A673 (cell line): ENCODE data around the gene CHCHD1. TPM values are rescaled to one million over a fixed set of nuclear protein-coding genes. Genes with fewer than 3 reads are reported as not detected.
"Not testable (repeated sequence)": the region's sequence is repeated elsewhere in the genome, so short reads cannot be mapped to it uniquely, and the experiment has no call there.

Experiments used
- BruUV-seq: library from RNA; stranded (reverse); fragments of 400-500 nt; replicated peaks from 2 replicates; lab custom pipeline; 2021; lab: Mats Ljungman, UMichigan
- CTCF ChIA-PET: fragments of 300-600 bp; sonication (Branson Sonifier 250); formaldehyde crosslinking; loops from one replicate; lab custom pipeline; 2022; ENCODE audit warnings: antibody characterized with exemption; lab: Charles Lee
- POLR2A ChIA-PET: fragments of 300-600 bp; sonication (Branson Sonifier 250); formaldehyde crosslinking; loops from one replicate; lab custom pipeline; 2022; ENCODE audit warnings: antibody characterized with exemption; ENCODE audit not compliant: low non-redundant PET; lab: Charles Lee
- DNase-seq: peaks from one replicate; pipeline ENCODE4 v3.0.0-alpha.2; 2015; ENCODE audit warnings: low spot score
- H3K27ac ChIP-seq: fragments of 200-600 bp; sonication (generic); 2 replicates; pipeline ENCODE4 v1.5.1; 2016; ENCODE audit warnings: mixed run types, low read depth, mild to moderate bottlenecking, mixed read lengths, antibody characterized with exemption, low read length; ENCODE audit not compliant: poor library complexity, severe bottlenecking
- H3K27me3 ChIP-seq: fragments of 200-600 bp; sonication (generic); replicated peaks from 2 replicates; pipeline ENCODE4 v1.6.1; 2017; ENCODE audit warnings: mixed run types, low read depth, mild to moderate bottlenecking, mixed read lengths, antibody characterized with exemption, low read length; ENCODE audit not compliant: insufficient read depth, poor library complexity
- H3K36me3 ChIP-seq: fragments of 200-600 bp; sonication (generic); 2 replicates; pipeline ENCODE4 v1.6.1; 2016; ENCODE audit warnings: mixed run types, mild to moderate bottlenecking, mixed read lengths, antibody characterized with exemption, low read length; ENCODE audit not compliant: insufficient read depth, poor library complexity, severe bottlenecking
- H3K4me1 ChIP-seq: fragments of 200-600 bp; sonication (generic); 2 replicates; pipeline ENCODE4 v1.6.1; 2017; ENCODE audit warnings: mixed run types, mild to moderate bottlenecking, mixed read lengths, antibody characterized with exemption, low read length; ENCODE audit not compliant: insufficient read depth, poor library complexity, severe bottlenecking
- H3K4me3 ChIP-seq: fragments of 200-600 bp; sonication (generic); 2 replicates; pipeline ENCODE4 v1.5.1; 2016; ENCODE audit warnings: low read depth, mixed run types, mild to moderate bottlenecking, mixed read lengths, low read length; ENCODE audit not compliant: poor library complexity, severe bottlenecking
- H3K9me3 ChIP-seq: fragments of 200-600 bp; sonication (generic); 2 replicates; pipeline ENCODE4 v1.6.1; 2016; ENCODE audit warnings: mixed run types, low read depth, mild to moderate bottlenecking, mixed read lengths, antibody characterized with exemption, low read length; ENCODE audit not compliant: poor library complexity, severe bottlenecking
- EZH2 ChIP-seq: fragments of 200-600 bp; sonication (generic); IDR thresholded peaks from 2 replicates; pipeline ENCODE4 v1.6.1; 2017; ENCODE audit warnings: borderline replicate concordance, low read depth, mild to moderate bottlenecking, mixed read lengths, antibody characterized with exemption, low read length; ENCODE audit not compliant: poor library complexity, severe bottlenecking
- intact Hi-C: fragments of 100-400 bp; cut with micrococcal nuclease; formaldehyde crosslinking; loops from one replicate; pipeline ENCODE4 v1.10.0; 2022; ENCODE audit not compliant: unreplicated experiment
- total RNA-seq: library from RNA; stranded (reverse); gene quantifications from 2 replicates; pipeline ENCODE4 v1.2.3, GENCODE V29; 2021
- TF ChIP-seq, protein P1 (sequence below): fragments of 300-800, 200-600 bp; sonication (generic); conservative IDR thresholded peaks from 2 replicates; pipeline ENCODE4 v1.5.1; 2017; ENCODE audit warnings: low read depth, mild to moderate bottlenecking, antibody characterized with exemption, low read length, moderate library complexity, mixed read lengths

CHCHD1 gene
- total RNA-seq, 1 experiment from 2014 or later: 37.5 TPM

DNA sequence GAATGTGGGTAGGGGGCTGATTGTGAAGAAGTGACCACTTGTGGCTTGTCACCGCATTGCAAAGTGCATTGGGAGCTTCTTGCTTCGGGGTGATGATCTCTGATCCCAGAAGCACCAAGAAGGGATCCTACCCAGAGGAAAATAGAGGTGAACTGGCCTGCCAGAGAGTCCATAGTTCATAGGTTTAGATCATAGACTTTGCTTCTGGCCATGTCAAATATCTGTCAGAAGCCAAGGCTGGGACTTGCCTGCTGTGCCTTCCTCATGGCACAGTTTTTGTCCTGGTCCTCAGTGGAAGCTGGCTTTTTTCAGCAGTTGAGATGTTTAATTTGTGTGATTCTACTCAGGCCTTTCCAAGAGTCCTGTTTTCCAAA lies 4.7 kb downstream of the CHCHD1 start:
- Histone ChIP-seq H3K9me3 (no peaks in the 10 kb centered on the region), H3K36me3 (peaks cover 20% of the 10 kb centered on the region), H3K27me3 (no peaks in the 10 kb centered on the region), H3K4me1 (peaks cover 3% of the 10 kb centered on the region), H3K4me3 (peak overlapping the region; percentile 98), H3K27ac (no peak overlapping the region)
- intact Hi-C loops: no loop called here
- DNase-seq: no peak
- TF ChIP-seq EZH2: no peak
- TF ChIP-seq, protein P1, sequence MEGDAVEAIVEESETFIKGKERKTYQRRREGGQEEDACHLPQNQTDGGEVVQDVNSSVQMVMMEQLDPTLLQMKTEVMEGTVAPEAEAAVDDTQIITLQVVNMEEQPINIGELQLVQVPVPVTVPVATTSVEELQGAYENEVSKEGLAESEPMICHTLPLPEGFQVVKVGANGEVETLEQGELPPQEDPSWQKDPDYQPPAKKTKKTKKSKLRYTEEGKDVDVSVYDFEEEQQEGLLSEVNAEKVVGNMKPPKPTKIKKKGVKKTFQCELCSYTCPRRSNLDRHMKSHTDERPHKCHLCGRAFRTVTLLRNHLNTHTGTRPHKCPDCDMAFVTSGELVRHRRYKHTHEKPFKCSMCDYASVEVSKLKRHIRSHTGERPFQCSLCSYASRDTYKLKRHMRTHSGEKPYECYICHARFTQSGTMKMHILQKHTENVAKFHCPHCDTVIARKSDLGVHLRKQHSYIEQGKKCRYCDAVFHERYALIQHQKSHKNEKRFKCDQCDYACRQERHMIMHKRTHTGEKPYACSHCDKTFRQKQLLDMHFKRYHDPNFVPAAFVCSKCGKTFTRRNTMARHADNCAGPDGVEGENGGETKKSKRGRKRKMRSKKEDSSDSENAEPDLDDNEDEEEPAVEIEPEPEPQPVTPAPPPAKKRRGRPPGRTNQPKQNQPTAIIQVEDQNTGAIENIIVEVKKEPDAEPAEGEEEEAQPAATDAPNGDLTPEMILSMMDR: no peak
- CTCF ChIA-PET: no interaction called here
- POLR2A ChIA-PET: no interaction called here
- no TSS peak for BruUV-seq

- POLR2A ChIA-PET, H3K4me1 ChIP-seq, DNase-seq, BruUV-seq, H3K9me3 ChIP-seq, H3K27me3 ChIP-seq, H3K4me3 ChIP-seq, CTCF ChIA-PET, intact Hi-C loops, H3K27ac ChIP-seq: not testable (repeated sequence)
- peaks cover 20% of the 10 kb centered on the region for H3K36me3 ChIP-seq
These were observed 5.4 kb downstream of the CHCHD1 start for GRCh38 chr10:73787031-73787800.

DNA sequence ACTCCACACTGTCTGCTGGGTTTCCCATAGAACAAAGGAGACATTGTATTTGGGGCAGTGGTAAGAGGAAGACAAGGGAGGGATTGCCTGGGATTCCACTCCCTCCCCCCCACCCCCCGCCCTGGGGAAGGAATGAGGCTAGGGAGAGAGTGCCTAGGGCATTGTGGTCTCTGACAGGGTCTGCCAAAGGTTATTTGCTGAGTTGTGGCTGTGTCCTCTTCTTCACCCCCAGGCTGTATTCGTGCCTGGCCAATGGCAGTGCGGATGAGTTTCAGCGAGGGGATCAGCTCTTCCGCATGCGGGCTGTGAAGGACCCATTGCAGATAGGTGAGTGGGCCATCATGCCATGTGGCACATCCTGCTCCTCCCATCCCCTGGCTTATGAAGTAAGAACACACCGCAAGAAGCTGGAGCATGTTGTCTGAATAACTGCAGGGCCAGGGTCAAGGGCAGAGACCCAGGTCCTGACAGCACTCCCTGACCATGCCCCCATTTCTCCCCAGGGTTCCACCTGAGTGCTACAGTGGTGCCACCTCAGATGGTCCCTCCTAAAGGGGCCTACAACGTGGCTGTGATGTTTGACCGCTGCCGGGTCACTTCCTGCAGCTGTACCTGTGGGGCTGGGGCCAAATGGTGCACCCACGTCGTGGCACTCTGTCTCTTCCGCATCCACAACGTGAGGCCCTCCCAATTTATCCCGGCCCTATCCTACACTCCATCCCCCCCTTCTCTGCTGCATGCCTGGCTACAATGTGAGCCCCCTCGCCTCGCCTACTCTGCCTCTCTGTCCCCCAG lies 7.2 kb downstream of the CHCHD1 start:
- Histone ChIP-seq H3K9me3 (no peaks in the 10 kb centered on the region), H3K4me3 (no peak overlapping the region), H3K4me1 (peaks cover 3% of the 10 kb centered on the region), H3K27me3 (no peaks in the 10 kb centered on the region), H3K36me3 (peaks cover 23% of the 10 kb centered on the region), H3K27ac (no peak overlapping the region)
- ChIA-PET POLR2A (no interaction called here), CTCF (no interaction called here)
- intact Hi-C loops: no loop called here
- BruUV-seq: no TSS peak
- DNase-seq: no peak
- no peak for TF ChIP-seq EZH2
- TF ChIP-seq, protein P1: no peak
